ENCODE results near the gene CDC45. TPM values are rescaled to one million over a fixed set of nuclear protein-coding genes. Genes with fewer than 3 reads are reported as not detected.
"Not testable (repeated sequence)": the region's sequence is repeated elsewhere in the genome, so short reads cannot be mapped to it uniquely, and the experiment has no call there.

CDC45 gene
- polyA plus RNA-seq, 1 experiment = 9.3 TPM

DNA sequence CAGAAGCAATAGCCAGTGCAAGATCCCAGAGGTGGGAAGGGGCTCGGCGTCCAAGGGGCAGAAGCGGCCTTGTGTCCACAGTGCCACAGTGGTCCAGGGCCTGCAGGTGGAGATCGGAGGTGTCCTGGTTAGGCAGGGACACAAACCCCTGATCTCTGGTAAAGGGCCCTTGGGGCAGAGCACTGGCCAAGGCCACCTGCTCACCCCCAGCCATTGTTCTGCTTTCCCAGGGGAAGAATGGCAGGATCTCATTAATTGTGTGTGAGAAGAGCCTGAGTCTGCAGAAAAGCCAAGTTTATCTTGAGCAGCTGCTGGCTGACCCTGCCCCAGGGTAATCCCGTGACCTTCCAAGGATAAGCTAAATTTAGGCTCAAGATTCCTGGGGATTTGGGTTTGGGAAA is 47.6 kb downstream of the CDC45 start:
- CTCF ChIA-PET = no interaction called here
- Histone ChIP-seq H3K27me3 (ENCODE audit: control insufficient read depth, insufficient read depth, low read length) (peaks cover 26% of the 10 kb centered on the region), H3K9me3 (ENCODE audit: control insufficient read depth, insufficient read depth, low read length) (no peaks in the 10 kb centered on the region; the same call in 1 of the 2 replicates), H3K27ac (ENCODE audit: low read depth, low read length) (no peak overlapping the region), H3K4me3 (ENCODE audit: low read depth, low read length) (no peak overlapping the region)
- POLR2A ChIA-PET = no interaction called here
- DNase-seq (ENCODE audit: low read depth, low spot score) = no peak
- TF ChIP-seq CTCF (IDR thresholded peaks at IDR 0.05; ENCODE audit: low read depth, low read length) = no peak

DNA sequence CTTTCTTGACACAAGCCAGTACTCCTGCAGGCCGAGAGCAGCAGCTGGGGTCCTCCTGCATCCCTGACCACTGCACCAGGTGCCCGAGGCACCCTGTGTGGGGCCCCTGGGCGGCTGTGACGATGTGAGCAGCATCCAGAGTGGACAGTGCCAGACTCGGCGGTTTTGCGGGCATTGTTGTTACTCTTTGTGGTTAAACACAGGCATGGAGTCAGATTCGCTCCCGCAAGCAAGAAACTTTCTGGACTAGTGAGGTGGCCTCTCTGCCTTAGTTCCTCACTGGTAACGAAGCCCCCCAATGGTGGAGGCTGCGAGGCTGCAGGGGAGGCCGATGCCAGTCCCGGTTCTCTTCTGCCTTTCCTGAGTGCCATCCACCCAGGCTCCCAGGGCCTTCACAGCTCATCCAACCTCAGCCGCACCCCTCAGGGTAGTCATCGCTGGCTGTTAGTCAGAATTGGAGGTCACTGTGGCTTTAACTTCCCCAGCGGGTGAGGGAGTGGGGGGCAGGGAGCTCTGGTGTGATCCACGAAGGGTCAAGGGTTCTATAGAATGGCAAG is 48.2 kb downstream of the CDC45 start:
- Histone ChIP-seq H3K4me3 (ENCODE audit: low read depth, low read length) (no peak overlapping the region), H3K27me3 (ENCODE audit: control insufficient read depth, insufficient read depth, low read length) (peaks cover 26% of the 10 kb centered on the region), H3K27ac (ENCODE audit: low read depth, low read length) (no peak overlapping the region), H3K9me3 (ENCODE audit: control insufficient read depth, insufficient read depth, low read length) (no peaks in the 10 kb centered on the region; the same call in 1 of the 2 replicates)
- TF ChIP-seq CTCF (IDR thresholded peaks at IDR 0.05; ENCODE audit: low read depth, low read length) = no peak
- ChIA-PET POLR2A (no interaction called here), CTCF (no interaction called here)
- DNase-seq (ENCODE audit: low read depth, low spot score) = no peak

GRCh38 chr22:19529811-19530210 is 50.1 kb downstream of the CDC45 start:
- H3K27me3 ChIP-seq (ENCODE audit: control insufficient read depth, insufficient read depth, low read length) = peaks cover 12% of the 10 kb centered on the region
- DNase-seq (ENCODE audit: low read depth, low spot score) = no peak
- POLR2A ChIA-PET = no interaction called here
- CTCF ChIA-PET = no interaction called here
- H3K27ac ChIP-seq (ENCODE audit: low read depth, low read length) = no peak overlapping the region
- H3K4me3 ChIP-seq (ENCODE audit: low read depth, low read length) = no peak overlapping the region
- H3K9me3 ChIP-seq (ENCODE audit: control insufficient read depth, insufficient read depth, low read length) = no peaks in the 10 kb centered on the region; the same call in 1 of the 2 replicates
- TF ChIP-seq CTCF (IDR thresholded peaks at IDR 0.05; ENCODE audit: low read depth, low read length) = no peak

- DNase-seq (ENCODE audit: low read depth, low spot score) = no peak
- CTCF ChIA-PET = no interaction called here
- Histone ChIP-seq H3K4me3 (ENCODE audit: low read depth, low read length) (no peak overlapping the region), H3K27me3 (ENCODE audit: control insufficient read depth, insufficient read depth, low read length) (peaks cover 4% of the 10 kb centered on the region), H3K27ac (ENCODE audit: low read depth, low read length) (no peak overlapping the region), H3K9me3 (ENCODE audit: control insufficient read depth, insufficient read depth, low read length) (no peaks in the 10 kb centered on the region)
- TF ChIP-seq CTCF (IDR thresholded peaks at IDR 0.05; ENCODE audit: low read depth, low read length) = no peak
- POLR2A ChIA-PET = no interaction called here
Observed at GRCh38 chr22:19530751-19531150, 51.0 kb downstream of the CDC45 start.

- H3K9me3 ChIP-seq (ENCODE audit: control insufficient read depth, insufficient read depth, low read length); H3K27ac ChIP-seq (ENCODE audit: low read depth, low read length); H3K4me3 ChIP-seq (ENCODE audit: low read depth, low read length); POLR2A ChIA-PET; DNase-seq (ENCODE audit: low read depth, low spot score); CTCF ChIA-PET; H3K27me3 ChIP-seq (ENCODE audit: control insufficient read depth, insufficient read depth, low read length): not testable (repeated sequence)
Observed at GRCh38 chr22:19531327-19531726, 51.6 kb downstream of the CDC45 start.

All from AG04450 (cell line).